SH-SY5Y (cell line): Measurements from ENCODE around the gene ITCH.

ENCODE experiments used
- GATA2 ChIP-seq: IDR thresholded peaks from 2 replicates; pipeline ENCODE4 v1.6.1; 2011; ENCODE audit warnings: mild to moderate bottlenecking, low read depth, low read length
- GATA3 ChIP-seq: IDR thresholded peaks from 2 replicates; pipeline ENCODE4 v1.6.1; 2011; ENCODE audit warnings: low read depth, mild to moderate bottlenecking, low read length, moderate library complexity

DNA sequence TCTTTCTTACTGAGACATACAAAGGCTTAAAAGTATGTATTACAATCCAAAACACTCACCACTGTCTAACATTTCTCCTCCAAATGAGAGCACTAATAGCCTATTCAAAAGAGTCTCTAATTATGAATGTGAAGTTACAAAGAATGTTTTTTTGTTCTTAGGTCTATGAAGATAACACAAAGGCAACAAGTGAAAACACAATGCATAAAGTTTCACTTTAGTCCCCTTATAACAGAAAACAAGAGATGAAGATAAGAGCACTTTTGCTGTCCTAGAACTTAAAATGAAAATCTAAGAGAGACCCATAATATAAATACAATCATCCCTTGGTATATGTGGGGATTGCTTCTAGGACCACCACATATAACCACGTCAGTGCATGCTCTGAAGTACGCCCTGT, 25.6 kb downstream of the ITCH start:
- no peak for TF ChIP-seq GATA2
- TF ChIP-seq GATA3 = no peak
